Thyroid gland (tissue), 4 donors: Measurements from ENCODE around the gene PLEKHH2. TPM values are rescaled to one million over a fixed set of nuclear protein-coding genes. Genes with fewer than 3 reads are reported as not detected.
"Not testable (repeated sequence)": the region's sequence is repeated elsewhere in the genome, so short reads cannot be mapped to it uniquely, and the experiment has no call there.

Experiments
- DNase-seq, 2 donors: peaks; one replicate each; pipeline ENCODE4 v3.0.0-alpha.2; 2019
- H3K27ac ChIP-seq, 3 donors: fragments of 200-600 bp; sonication (generic); 1 replicate in 2 of 3; 2 replicates in 1 of 3; pipeline ENCODE4 v1.5.1; 2016 to 2019; ENCODE audit warnings: mild to moderate bottlenecking in 1 of 3, moderate library complexity in 1 of 3
- H3K27me3 ChIP-seq: fragments of 200-600 bp; sonication (generic); one replicate; pipeline ENCODE4 v1.5.1; 2019
- H3K36me3 ChIP-seq, 2 donors: fragments of 200-600 bp; sonication (generic); one replicate each; pipeline ENCODE4 v1.5.1; 2016 to 2019
- H3K4me1 ChIP-seq, 2 donors: fragments of 200-600 bp; sonication (generic); one replicate each; pipeline ENCODE4 v1.5.1; 2017 to 2019
- H3K4me3 ChIP-seq, 3 donors: fragments of 200-600 bp; sonication (generic); replicated peaks in 1 of 3; 1 replicate in 2 of 3; 2 replicates in 1 of 3; pipeline ENCODE4 v1.5.1; 2016; ENCODE audit warnings: mild to moderate bottlenecking in 1 of 3
- H3K9me3 ChIP-seq: fragments of 200-600 bp; sonication (generic); one replicate; pipeline ENCODE4 v1.5.1; 2017
- CTCF ChIP-seq, 6 experiments: fragments of 200-600 bp in 3 of 6; fragments of 450-650 bp in 3 of 6; sonication (generic) in 3 of 6; IDR thresholded peaks; one replicate each; pipeline ENCODE4 v1.5.1; 2016 to 2019; ENCODE audit warnings: antibody characterized with exemption in 6 of 6, mild to moderate bottlenecking in 2 of 6, inconsistent platforms in 1 of 6, moderate library complexity in 1 of 6
- POLR2A ChIP-seq, 2 donors: fragments of 450-650 bp; IDR thresholded peaks; one replicate each; pipeline ENCODE4 v1.6.1; 2017; ENCODE audit warnings: antibody characterized with exemption in 2 of 2, mild to moderate bottlenecking in 2 of 2, moderate library complexity in 1 of 2
- WGBS, 2 donors: methylation state at CpG; one replicate each; pipeline ENCODE4 v1.1.5; 2017; 5-methylcytosine and 5-hydroxymethylcytosine counted together
- intact Hi-C: fragments of 100-400 bp; cut with DNase I; formaldehyde crosslinking; loops from one replicate; pipeline ENCODE4 v1.15.1; 2023
- total RNA-seq, 4 donors: library from RNA; depleted of rRNA; stranded (reverse); fragments of >200 nt; gene quantifications; one replicate each; pipeline ENCODE4 v1.2.3, GENCODE V29; 2016

The PLEKHH2 gene
- total RNA-seq, 4 donors from 2014 or later = 15.3 to 29.8 (median 22.4) TPM

GRCh38 chr2:43634604-43635306 lies 2.3 kb upstream of the PLEKHH2 start:
- whole genome bisulfite sequencing, 2 donors = 42 to 46% methylated on average over 6 of the region's 6 CpGs
- Histone ChIP-seq H3K4me1 (peaks cover 0 to 19% of the 10 kb centered on the region in 2 donors), H3K36me3 (no peaks in the 10 kb centered on the region), H3K9me3 (no peaks in the 10 kb centered on the region), H3K27ac (peak overlapping the region; percentile 9 to 55 (median 50)), H3K27me3 (no peaks in the 10 kb centered on the region), H3K4me3 (no peak overlapping the region)
- intact Hi-C loops = no loop called here
- DNase-seq = peak in 1 of 2 donors; percentile 29
- no peak for TF ChIP-seq CTCF (IDR thresholded peaks at IDR 0.05)
- TF ChIP-seq POLR2A (IDR thresholded peaks at IDR 0.05) = no peak

GRCh38 chr2:43636153-43636552 lies 907 bp upstream of the PLEKHH2 start:
- H3K27me3 ChIP-seq, H3K36me3 ChIP-seq, H3K4me3 ChIP-seq, DNase-seq, H3K27ac ChIP-seq, intact Hi-C loops, H3K9me3 ChIP-seq: not testable (repeated sequence)
- WGBS, 2 donors = 95 to 97% methylated on average over 11 to 12 of the region's 12 CpGs
- H3K4me1 ChIP-seq = peaks cover 0 to 19% of the 10 kb centered on the region in 2 donors

- H3K27ac ChIP-seq = no peak overlapping the region
- DNase-seq = no peak
- H3K27me3 ChIP-seq = no peaks in the 10 kb centered on the region
- intact Hi-C loops = no loop called here
- peaks cover 0 to 19% of the 10 kb centered on the region in 2 donors for H3K4me1 ChIP-seq
- H3K9me3 ChIP-seq = no peaks in the 10 kb centered on the region
- H3K4me3 ChIP-seq = peak overlapping the region in 1 of 3 donors; percentile 82
- TF ChIP-seq CTCF (IDR thresholded peaks at IDR 0.05) (no peak), POLR2A (IDR thresholded peaks at IDR 0.05) (no peak)
- no peaks in the 10 kb centered on the region for H3K36me3 ChIP-seq
- 14 to 23% methylated on average over 5 to 10 of the region's 10 CpGs for WGBS, 2 donors
Observed at GRCh38 chr2:43636621-43637020, 439 bp upstream of the PLEKHH2 start.

DNA sequence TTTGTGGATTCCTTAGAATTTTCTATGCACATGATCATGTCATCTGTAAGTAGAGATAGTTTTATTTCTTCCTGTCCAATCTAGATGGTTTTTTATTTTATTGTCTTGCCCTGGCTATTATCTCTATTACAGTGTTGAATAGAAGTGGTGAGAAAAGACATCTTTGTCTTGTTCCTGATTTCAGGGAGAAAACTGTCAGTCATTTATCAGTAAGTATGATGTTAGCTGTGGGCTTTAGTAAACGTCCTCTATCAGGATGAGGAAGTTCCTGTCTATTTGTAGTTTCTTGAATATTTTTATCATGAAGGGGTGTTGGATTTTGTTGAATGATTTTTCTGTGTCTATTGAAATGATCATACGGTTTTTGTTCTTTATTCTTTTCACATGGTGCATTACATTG lies 5.3 kb downstream of the PLEKHH2 start:
- no peaks in the 10 kb centered on the region for H3K4me1 ChIP-seq
- no peak for DNase-seq
- no peaks in the 10 kb centered on the region for H3K27me3 ChIP-seq
- H3K9me3 ChIP-seq = no peaks in the 10 kb centered on the region
- no peak overlapping the region for H3K27ac ChIP-seq
- TF ChIP-seq CTCF (IDR thresholded peaks at IDR 0.05) (no peak), POLR2A (IDR thresholded peaks at IDR 0.05) (no peak)
- no peaks in the 10 kb centered on the region for H3K36me3 ChIP-seq
- 78% methylated on average over 2 of the region's 2 CpGs for WGBS, 2 donors
- intact Hi-C loops = no loop called here
- no peak overlapping the region for H3K4me3 ChIP-seq

GRCh38 chr2:43643680-43644079 lies 6.6 kb downstream of the PLEKHH2 start:
- Histone ChIP-seq H3K4me1 (no peaks in the 10 kb centered on the region), H3K4me3 (no peak overlapping the region), H3K27me3 (no peaks in the 10 kb centered on the region), H3K9me3 (no peaks in the 10 kb centered on the region), H3K27ac (no peak overlapping the region), H3K36me3 (no peaks in the 10 kb centered on the region)
- intact Hi-C loops = no loop called here
- no peak for DNase-seq
- 95% methylated on average over 1 of the region's 1 CpG for whole genome bisulfite sequencing, 2 donors
- no peak for TF ChIP-seq CTCF (IDR thresholded peaks at IDR 0.05)
- TF ChIP-seq POLR2A (IDR thresholded peaks at IDR 0.05) = no peak
